PFSK-1 (cell line): ENCODE data around the gene CTSH.

Source experiments
- FOXP2 ChIP-seq: optimal IDR thresholded peaks from 2 replicates; pipeline ENCODE3; 2011; ENCODE audit warnings: borderline replicate concordance, control low read depth, inconsistent platforms; ENCODE audit not compliant: insufficient read depth; ENCODE audit errors: extremely low read length, extremely low read depth
- POLR2AphosphoS5 ChIP-seq: IDR thresholded peaks from 2 replicates; pipeline ENCODE4 v1.6.1; 2012; ENCODE audit warnings: low read depth, mild to moderate bottlenecking, control low read depth, low read length, moderate library complexity
- REST ChIP-seq, 2 experiments: IDR thresholded peaks; 2 replicates each; pipeline versions ENCODE4 v1.6.1 to v1.8.0; 2011 to 2012; ENCODE audit warnings: low read depth in 2 of 2, low read length in 2 of 2, control low read depth in 1 of 2, inconsistent platforms in 1 of 2, mild to moderate bottlenecking in 1 of 2, moderate library complexity in 1 of 2; ENCODE audit not compliant: insufficient read depth in 1 of 2
- SIN3A ChIP-seq: IDR thresholded peaks from 2 replicates; pipeline ENCODE4 v1.6.1; 2012; ENCODE audit warnings: mild to moderate bottlenecking, low read length, moderate library complexity, borderline replicate concordance; ENCODE audit not compliant: insufficient read depth
- TAF1 ChIP-seq: IDR thresholded peaks from 2 replicates; pipeline ENCODE4 v1.6.1; 2012; ENCODE audit warnings: low read length, control low read depth, borderline replicate concordance; ENCODE audit not compliant: insufficient read depth

Gene CTSH

DNA sequence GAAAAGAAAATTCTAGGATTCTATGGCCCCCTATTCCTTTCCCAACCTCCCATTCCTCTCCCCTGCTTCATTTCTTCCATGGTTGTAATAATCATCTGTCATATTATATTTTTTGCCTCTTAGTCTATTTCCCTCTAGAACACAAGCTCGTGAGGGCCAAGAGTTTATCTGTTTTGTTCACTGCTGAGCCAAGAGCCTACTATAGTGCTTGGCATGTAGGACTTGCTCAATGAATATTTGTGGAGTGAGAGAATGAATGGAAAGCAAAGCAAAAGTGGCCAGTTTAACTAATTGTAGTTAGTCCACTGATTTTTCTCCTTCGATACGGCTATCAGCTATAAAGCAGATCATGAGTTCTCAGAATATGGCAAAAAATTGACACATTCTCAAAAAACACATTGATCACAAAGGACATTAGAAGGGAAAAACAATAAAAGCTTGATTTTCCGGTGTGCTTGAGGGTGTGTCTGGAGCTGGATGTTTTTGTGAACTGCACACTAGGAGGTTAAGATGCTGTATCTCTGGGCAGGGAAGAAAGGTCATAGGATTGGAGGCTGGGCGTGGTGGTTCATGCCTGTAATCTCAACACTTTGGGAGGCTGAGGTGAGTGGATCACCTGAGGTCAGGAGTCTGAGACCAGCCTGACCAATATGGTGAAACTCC, 25.0 kb upstream of the CTSH start:
- TF ChIP-seq REST (IDR thresholded peaks at IDR 0.05; ENCODE audit: insufficient read depth in 1 of 2, low read depth in 2 of 2, low read length in 2 of 2): no peak
- TF ChIP-seq FOXP2: no peak

GRCh38 chr15:78968539-78969271, 23.9 kb upstream of the CTSH start:
- no peak for TF ChIP-seq REST (IDR thresholded peaks at IDR 0.05; ENCODE audit: insufficient read depth in 1 of 2, low read depth in 2 of 2, low read length in 2 of 2)
- no peak for TF ChIP-seq FOXP2
- no peak for TF ChIP-seq POLR2AphosphoS5

DNA sequence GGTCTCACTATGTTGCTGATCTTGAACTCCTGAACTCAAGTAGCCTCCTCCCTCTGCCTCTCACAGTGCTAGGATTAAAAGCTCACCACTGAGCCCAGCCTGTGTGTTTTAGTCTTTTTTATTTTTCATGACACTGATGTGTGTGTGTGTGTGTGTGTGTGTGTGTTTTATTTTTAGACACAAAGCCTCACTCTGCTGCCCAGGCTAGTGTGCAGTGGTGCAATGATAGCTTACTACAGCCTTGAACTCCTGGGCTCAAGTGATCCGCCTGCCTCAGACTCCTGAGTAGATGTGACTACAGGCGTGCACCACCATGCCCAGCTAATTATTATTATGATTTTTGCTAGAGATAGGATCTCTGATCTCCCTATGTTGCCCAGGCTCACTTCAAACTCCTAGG, 23.3 kb upstream of the CTSH start:
- no peak for TF ChIP-seq TAF1
- TF ChIP-seq REST (IDR thresholded peaks at IDR 0.05; ENCODE audit: insufficient read depth in 1 of 2, low read depth in 2 of 2, low read length in 2 of 2): no peak
- TF ChIP-seq POLR2AphosphoS5: no peak
- TF ChIP-seq SIN3A: no peak
- TF ChIP-seq FOXP2: no peak

GRCh38 chr15:78960308-78960707, 15.5 kb upstream of the CTSH start:
- no peak for TF ChIP-seq TAF1
- TF ChIP-seq FOXP2: no peak
- no peak for TF ChIP-seq POLR2AphosphoS5
- no peak for TF ChIP-seq SIN3A
- no peak for TF ChIP-seq REST (IDR thresholded peaks at IDR 0.05; ENCODE audit: insufficient read depth in 1 of 2, low read depth in 2 of 2, low read length in 2 of 2)

- TF ChIP-seq FOXP2 (no peak), SIN3A (no peak), REST (IDR thresholded peaks at IDR 0.05; ENCODE audit: insufficient read depth in 1 of 2, low read depth in 2 of 2, low read length in 2 of 2) (no peak), TAF1 (no peak), POLR2AphosphoS5 (no peak)
These were observed 14.5 kb upstream of the CTSH start for GRCh38 chr15:78959360-78959759.
